ENCODE measurements around the gene AP3M1. TPM values are rescaled to one million over a fixed set of nuclear protein-coding genes. Genes with fewer than 3 reads are reported as not detected.
A peak's percentile ranks its signal among the peaks of the same experiment; 100 is the strongest.

Gene AP3M1
- total and polyA plus RNA-seq, 4 donors: 36.0 to 51.8 (median 49.9) TPM

DNA sequence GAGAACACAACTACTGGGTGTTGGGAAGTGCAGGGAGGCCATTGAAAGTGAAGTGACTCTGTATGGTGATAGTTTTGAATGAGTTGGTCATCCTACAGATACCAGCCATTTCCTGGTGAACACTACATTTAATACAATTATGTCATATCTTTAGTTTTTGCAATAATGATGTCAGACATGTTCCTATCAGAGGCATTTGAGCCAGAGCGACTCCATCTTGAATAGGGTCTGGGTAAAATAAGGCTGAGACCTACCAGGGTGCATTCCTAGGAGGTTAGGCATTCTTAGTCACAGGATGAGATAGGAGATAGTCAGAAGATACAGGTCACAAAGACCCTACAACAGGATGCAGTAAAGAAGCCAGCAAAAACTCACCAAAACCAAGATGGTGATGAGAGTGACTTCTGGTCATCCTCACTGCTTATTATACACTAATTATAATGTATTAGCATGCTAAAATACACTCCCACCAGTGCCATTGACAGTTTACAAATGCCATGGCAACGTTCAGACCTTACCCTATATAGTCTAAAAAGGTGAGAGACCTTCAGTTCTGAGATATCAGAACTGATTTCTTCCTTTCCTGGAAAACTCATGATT, 28.6 kb upstream of the AP3M1 start:
- H3K4me3 ChIP-seq (ENCODE audit: low read depth, low read length): no peak overlapping the region
- no peak for DNase-seq (ENCODE audit: low read depth in 4 of 6, low spot score in 6 of 6)
- H3K36me3 ChIP-seq (ENCODE audit: control insufficient read depth, insufficient read depth, low read length): no peaks in the 10 kb centered on the region
- peaks cover 6% of the 10 kb centered on the region for H3K4me1 ChIP-seq (ENCODE audit: control insufficient read depth, insufficient read depth, low read length)
- no peaks in the 10 kb centered on the region for H3K27me3 ChIP-seq (ENCODE audit: control insufficient read depth, insufficient read depth, low read length)
- no CpG with 5 or more reads among the region's 2 CpGs for WGBS (ENCODE audit: insufficient coverage)
- H3K9me3 ChIP-seq (ENCODE audit: control insufficient read depth, insufficient read depth, low read length): no peaks in the 10 kb centered on the region
- H3K27ac ChIP-seq (ENCODE audit: low read depth, low read length): no peak overlapping the region

DNA sequence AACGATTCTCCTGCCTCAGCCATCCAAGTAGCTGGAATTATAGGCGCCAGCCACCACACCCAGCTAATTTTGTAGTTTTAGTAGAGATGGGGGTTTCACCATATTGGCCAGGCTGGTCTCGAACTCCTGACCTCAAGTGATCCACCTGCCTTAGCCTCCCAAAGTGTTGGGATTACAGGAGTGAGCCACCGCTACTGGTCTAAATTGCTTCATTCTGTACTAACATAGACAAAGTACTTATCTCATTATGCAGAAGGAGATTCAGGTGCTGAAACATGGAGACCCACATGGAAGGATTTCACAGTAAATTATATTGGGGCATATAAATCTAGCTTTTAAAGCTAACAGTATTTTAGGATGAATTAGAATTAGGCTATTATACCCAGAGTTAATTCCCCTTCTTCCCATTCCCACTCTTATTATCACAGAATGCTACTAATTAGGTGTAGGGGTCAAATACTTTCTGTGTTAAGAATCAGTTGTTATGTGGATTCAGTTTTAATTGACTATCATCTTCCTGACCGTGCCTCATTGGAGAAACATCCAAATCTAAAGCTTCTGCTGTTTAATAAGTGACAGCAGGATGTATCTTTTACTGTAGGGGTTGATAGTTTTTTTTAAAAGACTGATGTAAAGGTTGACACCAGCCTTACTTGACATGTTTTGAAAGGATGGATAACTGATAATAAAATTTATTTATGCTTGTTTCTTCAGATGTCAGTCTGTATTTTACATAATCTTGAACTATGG, 27.6 kb upstream of the AP3M1 start:
- H3K9me3 ChIP-seq (ENCODE audit: control insufficient read depth, insufficient read depth, low read length): no peaks in the 10 kb centered on the region
- peak in 1 of 6 donors; percentile 36 for DNase-seq (ENCODE audit: low read depth in 4 of 6, low spot score in 6 of 6)
- H3K27me3 ChIP-seq (ENCODE audit: control insufficient read depth, insufficient read depth, low read length): no peaks in the 10 kb centered on the region
- H3K36me3 ChIP-seq (ENCODE audit: control insufficient read depth, insufficient read depth, low read length): no peaks in the 10 kb centered on the region
- H3K27ac ChIP-seq (ENCODE audit: low read depth, low read length): no peak overlapping the region
- H3K4me1 ChIP-seq (ENCODE audit: control insufficient read depth, insufficient read depth, low read length): peaks cover 6% of the 10 kb centered on the region
- H3K4me3 ChIP-seq (ENCODE audit: low read depth, low read length): no peak overlapping the region
- no CpG with 5 or more reads among the region's 5 CpGs for WGBS (ENCODE audit: insufficient coverage)

DNA sequence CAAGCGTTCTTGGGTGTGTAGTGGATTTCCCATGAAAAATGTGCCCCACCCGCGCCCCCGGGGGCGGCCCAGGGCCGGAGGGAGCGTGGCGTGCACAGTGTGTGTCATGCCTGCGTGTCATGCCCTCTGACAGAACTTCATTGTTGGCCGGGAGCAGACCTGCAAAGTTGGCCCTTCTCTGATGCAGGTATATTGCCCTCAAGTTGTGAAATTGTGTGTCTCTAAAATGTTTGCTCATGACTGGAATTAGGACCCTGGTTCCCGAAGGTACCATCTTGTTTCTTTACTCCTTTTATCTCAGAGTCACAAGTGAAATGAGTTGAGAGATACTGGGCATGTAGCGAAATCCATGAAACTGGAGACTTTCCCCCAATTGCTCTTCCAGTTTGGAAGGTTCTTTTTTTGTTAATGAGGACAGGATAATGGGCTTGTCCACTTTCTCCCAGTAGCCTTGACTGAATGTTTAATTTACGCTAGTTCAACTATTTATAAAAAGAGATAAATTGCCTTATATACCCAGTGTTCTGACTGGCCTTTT, 26.6 kb upstream of the AP3M1 start:
- peak in 3 of 6 donors; percentile 21 to 28 (median 26) for DNase-seq (ENCODE audit: low read depth in 4 of 6, low spot score in 6 of 6)
- H3K36me3 ChIP-seq (ENCODE audit: control insufficient read depth, insufficient read depth, low read length): no peaks in the 10 kb centered on the region
- WGBS (ENCODE audit: insufficient coverage): under 1% methylated on average over 10 of the region's 13 CpGs
- peak overlapping the region; percentile 74 for H3K4me3 ChIP-seq (ENCODE audit: low read depth, low read length)
- H3K27me3 ChIP-seq (ENCODE audit: control insufficient read depth, insufficient read depth, low read length): no peaks in the 10 kb centered on the region
- H3K27ac ChIP-seq (ENCODE audit: low read depth, low read length): peak overlapping the region; percentile 85
- no peaks in the 10 kb centered on the region for H3K9me3 ChIP-seq (ENCODE audit: control insufficient read depth, insufficient read depth, low read length)
- H3K4me1 ChIP-seq (ENCODE audit: control insufficient read depth, insufficient read depth, low read length): peaks cover 6% of the 10 kb centered on the region

DNA sequence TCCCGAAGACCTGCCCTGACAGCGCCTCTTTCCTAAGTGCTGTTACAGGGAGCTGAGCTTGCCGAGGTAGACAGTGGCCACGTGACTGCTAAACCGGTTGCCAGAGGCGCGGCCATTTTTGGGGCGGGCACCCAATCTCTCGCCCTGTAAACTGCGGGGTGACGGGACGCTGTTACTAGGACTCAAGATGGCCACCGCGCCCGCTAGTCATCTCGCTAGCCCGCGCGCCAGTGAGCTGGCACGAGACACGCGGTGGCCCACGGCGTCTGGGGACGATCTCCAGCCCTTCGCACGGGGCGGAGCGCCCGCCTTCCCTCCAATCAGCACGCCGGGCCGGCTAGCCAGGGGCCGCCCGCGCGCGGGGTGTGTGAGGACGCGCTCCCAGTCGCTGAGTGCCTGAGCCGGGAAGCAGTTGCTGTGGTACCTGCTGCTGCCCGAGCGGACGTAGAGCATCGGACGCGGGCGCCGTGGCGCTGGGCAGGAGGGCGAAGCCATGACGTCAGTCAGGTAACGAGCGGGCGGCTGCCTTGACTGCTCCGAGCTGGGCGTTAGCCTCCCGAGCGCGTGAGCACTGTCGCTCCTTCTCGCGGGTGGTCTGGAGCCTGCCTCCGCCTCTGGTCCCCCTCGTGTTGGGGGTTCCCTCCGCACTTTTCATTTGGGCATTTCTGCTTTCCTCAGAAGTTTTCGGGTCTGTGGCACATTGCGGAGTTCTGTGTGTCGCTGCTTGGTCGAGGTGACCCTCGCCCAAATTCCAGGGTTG, 25.9 kb upstream of the AP3M1 start:
- H3K27ac ChIP-seq (ENCODE audit: low read depth, low read length): peak overlapping the region; percentile 85
- H3K36me3 ChIP-seq (ENCODE audit: control insufficient read depth, insufficient read depth, low read length): no peaks in the 10 kb centered on the region
- no peaks in the 10 kb centered on the region for H3K9me3 ChIP-seq (ENCODE audit: control insufficient read depth, insufficient read depth, low read length)
- 0% methylated on average over 72 of the region's 72 CpGs for WGBS (ENCODE audit: insufficient coverage)
- H3K4me3 ChIP-seq (ENCODE audit: low read depth, low read length): peak overlapping the region; percentile 74
- H3K4me1 ChIP-seq (ENCODE audit: control insufficient read depth, insufficient read depth, low read length): peaks cover 6% of the 10 kb centered on the region
- H3K27me3 ChIP-seq (ENCODE audit: control insufficient read depth, insufficient read depth, low read length): no peaks in the 10 kb centered on the region
- peak; percentile 80 to 98 (median 86) for DNase-seq (ENCODE audit: low read depth in 4 of 6, low spot score in 6 of 6)

DNA sequence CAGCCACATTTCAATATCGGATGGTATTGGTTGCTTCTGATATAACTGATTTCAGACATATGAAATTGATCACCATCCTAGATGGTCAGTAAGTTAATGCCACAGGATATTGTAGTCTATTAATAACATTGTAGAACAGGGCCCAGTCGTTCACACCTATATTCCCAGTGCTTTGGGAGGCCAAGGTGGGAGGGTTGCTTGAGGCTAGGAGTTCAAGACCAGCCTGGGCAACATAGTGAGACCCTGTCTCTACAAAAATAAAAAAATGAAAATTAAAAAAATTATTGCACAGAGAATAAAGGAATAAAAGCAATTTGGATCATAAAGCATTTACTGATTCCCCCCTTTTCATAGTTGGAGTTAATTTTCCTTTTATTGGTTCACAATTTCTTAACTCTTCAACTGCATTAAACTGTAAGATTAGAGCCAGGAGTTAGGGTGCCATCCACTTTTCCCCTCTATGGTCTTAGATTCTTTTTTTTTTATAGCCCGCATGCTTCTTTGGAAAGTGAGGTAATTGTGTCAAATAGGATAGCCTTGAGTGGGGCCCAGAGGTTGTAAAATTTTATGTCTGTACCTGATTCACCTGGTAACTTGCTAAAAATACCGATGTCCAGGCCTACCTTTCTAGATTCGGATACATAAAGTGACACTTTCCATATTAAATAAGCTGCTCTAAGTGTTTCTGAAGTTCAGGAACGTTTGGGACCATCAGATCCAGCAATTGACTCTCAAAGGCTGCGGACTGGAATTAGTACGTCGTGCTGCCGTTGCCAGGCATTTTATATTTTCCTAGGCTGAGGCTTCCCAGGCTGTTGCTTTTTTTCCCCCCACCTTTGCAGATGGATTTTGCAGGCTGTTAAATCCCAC, 25.1 kb upstream of the AP3M1 start:
- Histone ChIP-seq H3K9me3 (ENCODE audit: control insufficient read depth, insufficient read depth, low read length) (no peaks in the 10 kb centered on the region), H3K4me1 (ENCODE audit: control insufficient read depth, insufficient read depth, low read length) (peaks cover 6% of the 10 kb centered on the region), H3K4me3 (ENCODE audit: low read depth, low read length) (peak overlapping the region; percentile 74), H3K27ac (ENCODE audit: low read depth, low read length) (peak overlapping the region; percentile 85), H3K27me3 (ENCODE audit: control insufficient read depth, insufficient read depth, low read length) (no peaks in the 10 kb centered on the region), H3K36me3 (ENCODE audit: control insufficient read depth, insufficient read depth, low read length) (no peaks in the 10 kb centered on the region)
- DNase-seq (ENCODE audit: low read depth in 4 of 6, low spot score in 6 of 6): no peak
- WGBS (ENCODE audit: insufficient coverage): 0% methylated on average over 5 of the region's 10 CpGs

DNA sequence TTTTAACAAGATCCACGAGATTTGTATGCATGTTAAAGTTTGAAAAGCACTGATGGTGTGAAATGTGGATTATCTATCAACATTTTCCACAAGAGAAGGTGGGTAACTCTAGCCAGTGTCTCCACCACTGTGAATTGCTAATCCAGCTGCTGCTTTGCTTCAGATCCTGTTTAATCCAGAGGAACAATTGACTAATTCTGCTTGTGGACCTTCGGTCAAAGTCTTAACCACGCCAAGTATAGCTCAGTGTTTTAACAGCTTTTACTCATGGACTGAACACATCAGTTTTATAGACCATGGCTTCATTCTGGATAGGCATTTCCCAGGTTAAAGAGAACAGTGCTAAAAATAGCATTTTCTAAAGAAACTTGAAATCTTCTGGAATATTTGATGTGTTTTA, 23.9 kb upstream of the AP3M1 start:
- H3K9me3 ChIP-seq (ENCODE audit: control insufficient read depth, insufficient read depth, low read length): no peaks in the 10 kb centered on the region
- 67% methylated on average over 1 of the region's 3 CpGs for WGBS (ENCODE audit: insufficient coverage)
- H3K27me3 ChIP-seq (ENCODE audit: control insufficient read depth, insufficient read depth, low read length): no peaks in the 10 kb centered on the region
- H3K4me3 ChIP-seq (ENCODE audit: low read depth, low read length): no peak overlapping the region
- H3K4me1 ChIP-seq (ENCODE audit: control insufficient read depth, insufficient read depth, low read length): peaks cover 6% of the 10 kb centered on the region
- no peaks in the 10 kb centered on the region for H3K36me3 ChIP-seq (ENCODE audit: control insufficient read depth, insufficient read depth, low read length)
- DNase-seq (ENCODE audit: low read depth in 4 of 6, low spot score in 6 of 6): no peak
- H3K27ac ChIP-seq (ENCODE audit: low read depth, low read length): no peak overlapping the region

DNA sequence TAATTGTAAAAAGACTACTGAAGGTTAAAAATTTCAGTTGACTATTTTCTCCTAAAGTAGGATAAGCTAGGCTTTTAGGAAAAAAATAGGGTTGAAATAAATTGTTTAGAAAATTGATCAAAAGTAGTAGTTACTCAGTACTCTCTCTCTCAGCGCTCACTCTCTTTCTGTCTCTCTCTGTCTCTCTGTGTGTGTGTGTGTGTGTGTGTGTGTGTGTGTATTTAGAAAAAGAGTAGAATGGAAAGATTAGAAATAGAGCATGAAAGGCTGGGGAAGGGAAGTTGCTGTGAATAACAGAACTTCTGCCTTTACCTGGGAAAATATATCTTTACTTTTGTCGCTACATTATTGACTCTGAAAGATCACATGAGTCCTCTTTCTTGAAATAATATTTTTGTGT, 21.0 kb upstream of the AP3M1 start:
- DNase-seq (ENCODE audit: low read depth in 4 of 6, low spot score in 6 of 6): no peak
- no peaks in the 10 kb centered on the region for H3K9me3 ChIP-seq (ENCODE audit: control insufficient read depth, insufficient read depth, low read length)
- H3K27ac ChIP-seq (ENCODE audit: low read depth, low read length): no peak overlapping the region
- no peaks in the 10 kb centered on the region for H3K36me3 ChIP-seq (ENCODE audit: control insufficient read depth, insufficient read depth, low read length)
- H3K4me1 ChIP-seq (ENCODE audit: control insufficient read depth, insufficient read depth, low read length): peaks cover under 1% of the 10 kb centered on the region
- no peak overlapping the region for H3K4me3 ChIP-seq (ENCODE audit: low read depth, low read length)
- no CpG with 5 or more reads among the region's 2 CpGs for WGBS (ENCODE audit: insufficient coverage)
- no peaks in the 10 kb centered on the region for H3K27me3 ChIP-seq (ENCODE audit: control insufficient read depth, insufficient read depth, low read length)

DNA sequence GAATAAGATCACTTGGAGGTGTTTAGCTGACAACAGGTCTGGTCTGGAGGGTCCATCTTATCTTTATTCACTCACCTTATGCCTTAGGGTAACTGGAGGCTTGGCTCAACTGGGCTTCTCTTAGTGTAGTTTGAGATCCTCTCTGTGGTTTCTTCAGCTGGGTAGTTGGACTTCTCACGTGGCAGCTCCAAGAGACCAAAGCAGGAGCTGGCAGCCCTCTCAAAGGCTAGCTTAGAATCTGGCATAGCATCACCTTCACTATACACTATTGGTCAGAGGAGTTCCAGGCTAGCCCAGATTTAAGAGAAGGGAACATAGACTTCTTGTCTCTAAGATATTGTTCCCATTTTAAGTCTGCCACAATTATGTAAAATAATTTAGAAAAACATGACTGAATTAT, 16.8 kb upstream of the AP3M1 start:
- Histone ChIP-seq H3K9me3 (ENCODE audit: control insufficient read depth, insufficient read depth, low read length) (no peaks in the 10 kb centered on the region), H3K27ac (ENCODE audit: low read depth, low read length) (no peak overlapping the region), H3K4me1 (ENCODE audit: control insufficient read depth, insufficient read depth, low read length) (peaks cover 2% of the 10 kb centered on the region), H3K27me3 (ENCODE audit: control insufficient read depth, insufficient read depth, low read length) (no peaks in the 10 kb centered on the region), H3K36me3 (ENCODE audit: control insufficient read depth, insufficient read depth, low read length) (no peaks in the 10 kb centered on the region), H3K4me3 (ENCODE audit: low read depth, low read length) (no peak overlapping the region)
- WGBS (ENCODE audit: insufficient coverage): no CpG with 5 or more reads among the region's 1 CpG
- DNase-seq (ENCODE audit: low read depth in 4 of 6, low spot score in 6 of 6): no peak

DNA sequence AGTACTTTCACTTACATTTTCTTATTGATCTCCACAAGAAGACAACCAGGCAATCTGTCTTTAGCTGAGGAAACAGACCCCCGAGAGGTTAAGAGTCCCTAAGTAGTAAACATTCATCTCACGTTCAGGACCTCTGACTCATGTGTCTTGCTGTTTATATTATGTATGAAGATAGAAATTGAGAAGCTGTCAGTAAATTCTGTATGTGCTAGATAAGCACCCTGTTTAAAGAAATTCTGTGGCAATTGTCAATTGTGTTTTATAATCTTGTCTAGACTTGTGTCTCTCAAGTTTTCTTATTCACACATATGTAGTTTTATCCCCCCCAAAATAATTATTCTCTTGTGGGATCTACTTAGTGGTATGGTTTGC, 14.9 kb upstream of the AP3M1 start:
- Histone ChIP-seq H3K4me3 (ENCODE audit: low read depth, low read length) (no peak overlapping the region), H3K27me3 (ENCODE audit: control insufficient read depth, insufficient read depth, low read length) (no peaks in the 10 kb centered on the region), H3K36me3 (ENCODE audit: control insufficient read depth, insufficient read depth, low read length) (no peaks in the 10 kb centered on the region), H3K4me1 (ENCODE audit: control insufficient read depth, insufficient read depth, low read length) (peaks cover 2% of the 10 kb centered on the region), H3K27ac (ENCODE audit: low read depth, low read length) (no peak overlapping the region), H3K9me3 (ENCODE audit: control insufficient read depth, insufficient read depth, low read length) (no peaks in the 10 kb centered on the region)
- no CpG with 5 or more reads among the region's 2 CpGs for WGBS (ENCODE audit: insufficient coverage)
- no peak for DNase-seq (ENCODE audit: low read depth in 4 of 6, low spot score in 6 of 6)

Data from spinal cord (tissue), 10 donors.